Aorta (tissue), 5 donors: ENCODE data around the gene AMPH. TPM values are rescaled to one million over a fixed set of nuclear protein-coding genes. Genes with fewer than 3 reads are reported as not detected.

Source experiments
- ATAC-seq: fragments of 200-7000 bp; cut with Tn5 transposase; one replicate; pipeline ENCODE4 v1.9.1; 2022; ENCODE audit warnings: moderate library complexity; ENCODE audit not compliant: low FRiP score
- DNase-seq, 2 donors: peaks; one replicate each; pipeline ENCODE4 v3.0.0-alpha.2; 2020
- H3K27ac ChIP-seq, 2 donors: one replicate each; pipeline ENCODE4 v1.5.1; 2013; ENCODE audit warnings: low read length in 2 of 2, mild to moderate bottlenecking in 2 of 2, moderate library complexity in 2 of 2, control low read depth in 1 of 2, inconsistent platforms in 1 of 2, low read depth in 1 of 2
- H3K27me3 ChIP-seq, 2 donors: one replicate each; pipeline ENCODE4 v1.6.1; 2013; ENCODE audit warnings: control low read depth in 1 of 2, low read length in 1 of 2, mild to moderate bottlenecking in 1 of 2, moderate library complexity in 1 of 2; ENCODE audit not compliant: insufficient read depth in 2 of 2, control insufficient read depth in 1 of 2
- H3K36me3 ChIP-seq, 2 donors: one replicate each; pipeline ENCODE4 v1.6.1; 2013; ENCODE audit warnings: control low read depth in 1 of 2, low read length in 1 of 2, mild to moderate bottlenecking in 1 of 2; ENCODE audit not compliant: insufficient read depth in 2 of 2, control insufficient read depth in 1 of 2
- H3K4me1 ChIP-seq, 2 donors: one replicate each; pipeline ENCODE4 v1.6.1; 2013; ENCODE audit warnings: low read length in 2 of 2, control low read depth in 1 of 2, mild to moderate bottlenecking in 1 of 2, moderate library complexity in 1 of 2; ENCODE audit not compliant: insufficient read depth in 2 of 2, control insufficient read depth in 1 of 2
- H3K4me3 ChIP-seq, 2 donors: one replicate each; pipeline ENCODE4 v1.5.1; 2013; ENCODE audit warnings: low read length in 2 of 2, control low read depth in 1 of 2, mild to moderate bottlenecking in 1 of 2
- H3K9me3 ChIP-seq: one replicate; pipeline ENCODE4 v1.6.1; 2013; ENCODE audit warnings: mild to moderate bottlenecking, low read length; ENCODE audit not compliant: control insufficient read depth
- WGBS, 2 donors: extraction: QIAGEN DNeasy Blood & Tissue Kit; methylation state at CpG; one replicate each; pipeline ENCODE4 v1.1.7; 2013; 5-methylcytosine and 5-hydroxymethylcytosine counted together
- intact Hi-C, 2 donors: fragments of 100-400 bp; cut with DNase I; formaldehyde crosslinking; loops; one replicate each; pipeline versions ENCODE4 v1.14.2 to v1.15.0; 2022
- polyA plus RNA-seq, 2 donors: library from polyadenylated mRNA; stranded (reverse); fragments of 200-250 nt; gene quantifications; one replicate each; pipeline ENCODE4 v1.2.3, GENCODE V29; 2013
- total RNA-seq, 2 donors: library from RNA; stranded (reverse); fragmentation: NEBNext Ultra II Directional; extraction: Animal tissue kit (Norgen Biotek cat#: 25700); gene quantifications; one replicate each; pipeline ENCODE4 v1.2.1, GENCODE V29; 2021
- donor health status: healthy with polysubstance abuse.
- donor health status: Bipolar disorder and iron deficiency.
- donor health status: DM: no; HTN: no; CAD: no.
- donor health status: DM: no; HTN: no; CAD: no.
- donor health status: DM: yes; HTN: yes; CAD: no.

Gene AMPH
- total and polyA plus RNA-seq, 4 donors, result 1.3 to 8.8 (median 4.4) TPM

DNA sequence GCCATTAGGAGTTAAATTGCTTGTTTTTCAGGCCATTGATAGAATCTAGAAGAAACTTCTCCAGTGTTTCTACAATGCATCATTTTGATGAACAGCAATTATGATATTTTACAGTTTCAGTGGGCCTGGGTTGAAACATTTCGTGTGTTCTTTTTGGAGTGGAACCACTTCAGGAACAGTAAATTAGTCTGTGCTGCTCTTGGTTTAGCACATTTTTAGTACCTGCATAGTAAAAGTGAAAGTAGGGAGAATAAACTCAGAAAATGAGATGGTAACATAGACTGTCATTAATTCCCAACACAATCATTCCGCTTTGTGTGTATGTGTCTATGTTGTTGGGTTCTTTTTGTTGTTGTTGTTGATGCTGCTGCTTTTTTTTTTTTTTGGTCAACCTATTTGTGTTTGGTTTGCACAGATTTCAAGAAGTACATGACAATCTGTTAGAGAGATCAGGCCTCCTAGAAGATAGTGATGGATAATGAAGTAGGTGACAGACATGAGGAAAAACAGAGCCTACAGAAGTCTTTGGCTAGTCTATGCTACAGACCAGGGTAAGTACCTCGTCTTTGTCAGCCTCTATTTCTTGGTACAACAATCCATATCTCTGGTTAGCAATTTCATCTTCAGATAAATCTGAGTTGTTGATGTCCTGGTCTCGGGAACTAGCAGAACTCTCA lies 203.8 kb downstream of the AMPH start:
- 47 to 49% methylated on average over 4 of the region's 4 CpGs for WGBS, 2 donors
- intact Hi-C loops, result no loop called here
- DNase-seq (no peak), ATAC-seq (no peak)
- H3K36me3 ChIP-seq, result peaks cover 0 to 3% of the 10 kb centered on the region in 2 donors
- no peak overlapping the region for H3K27ac ChIP-seq
- H3K4me3 ChIP-seq, result no peak overlapping the region
- peaks cover 0 to 3% of the 10 kb centered on the region in 2 donors for H3K4me1 ChIP-seq
- no peaks in the 10 kb centered on the region for H3K27me3 ChIP-seq
- no peaks in the 10 kb centered on the region for H3K9me3 ChIP-seq

DNA sequence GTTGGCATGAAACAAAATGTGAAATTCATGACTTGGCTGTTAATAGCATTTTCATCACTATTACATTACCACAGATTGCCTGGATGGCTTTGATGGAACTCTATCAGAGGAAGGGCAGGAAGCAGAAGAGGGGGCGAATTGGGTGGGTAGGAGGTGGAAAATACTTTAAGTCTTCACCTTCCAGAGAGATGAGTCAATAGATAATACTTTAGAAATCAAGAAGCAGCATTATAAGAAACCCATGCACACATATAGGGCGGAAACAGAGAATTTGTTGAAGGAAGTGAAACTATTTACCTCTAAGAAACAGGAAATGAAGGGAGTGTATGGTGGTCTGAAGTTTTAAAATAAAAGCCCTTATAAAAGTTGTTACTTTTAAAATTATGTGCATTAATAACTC lies 205.7 kb downstream of the AMPH start:
- 91 to 94% methylated on average over 2 of the region's 2 CpGs for WGBS, 2 donors
- no peak for ATAC-seq

DNA sequence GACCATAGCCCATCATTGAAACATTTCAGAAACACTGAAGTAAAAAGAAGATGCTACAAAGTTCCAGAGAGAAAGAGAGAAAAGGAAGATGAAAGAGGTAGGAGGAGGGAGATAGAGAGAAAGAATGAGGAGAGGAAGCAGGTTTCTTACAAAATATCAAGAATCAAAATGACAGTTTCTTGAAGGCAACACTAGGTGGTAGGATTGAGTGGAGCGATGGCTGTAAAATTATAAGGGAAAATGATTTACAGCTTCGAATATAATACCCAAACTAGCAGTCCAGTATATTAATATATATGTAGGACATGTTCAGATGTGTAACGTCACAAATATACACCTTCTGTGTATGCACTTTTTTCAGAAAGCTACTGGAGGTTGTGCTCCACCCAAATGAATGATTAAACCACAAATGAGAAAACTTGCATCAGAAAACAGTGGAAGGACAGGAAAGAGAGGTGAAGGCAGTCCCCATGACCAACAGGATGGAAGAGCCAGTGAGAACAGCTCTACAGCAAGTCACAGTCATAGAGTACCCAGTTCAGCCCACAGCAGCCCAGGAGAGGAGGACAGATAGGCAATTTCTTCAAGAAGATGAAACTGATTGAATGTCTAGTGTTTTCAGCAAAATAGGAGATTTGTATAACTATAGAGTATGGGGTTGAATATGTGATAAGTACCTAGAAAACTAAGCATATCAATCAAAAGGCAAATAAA lies 206.3 kb downstream of the AMPH start:
- peaks cover 0 to 3% of the 10 kb centered on the region in 2 donors for H3K4me1 ChIP-seq
- 63 to 77% methylated on average over 3 of the region's 3 CpGs for WGBS, 2 donors

More for the DNA sequence above, 205.7 kb downstream of the AMPH start:
- Histone ChIP-seq H3K4me3 (no peak overlapping the region), H3K27me3 (no peaks in the 10 kb centered on the region), H3K36me3 (peaks cover 0 to 3% of the 10 kb centered on the region in 2 donors), H3K4me1 (peaks cover 0 to 3% of the 10 kb centered on the region in 2 donors), H3K27ac (no peak overlapping the region), H3K9me3 (peaks cover 1% of the 10 kb centered on the region)
- DNase-seq, result no peak
- intact Hi-C loops, result no loop called here

DNA sequence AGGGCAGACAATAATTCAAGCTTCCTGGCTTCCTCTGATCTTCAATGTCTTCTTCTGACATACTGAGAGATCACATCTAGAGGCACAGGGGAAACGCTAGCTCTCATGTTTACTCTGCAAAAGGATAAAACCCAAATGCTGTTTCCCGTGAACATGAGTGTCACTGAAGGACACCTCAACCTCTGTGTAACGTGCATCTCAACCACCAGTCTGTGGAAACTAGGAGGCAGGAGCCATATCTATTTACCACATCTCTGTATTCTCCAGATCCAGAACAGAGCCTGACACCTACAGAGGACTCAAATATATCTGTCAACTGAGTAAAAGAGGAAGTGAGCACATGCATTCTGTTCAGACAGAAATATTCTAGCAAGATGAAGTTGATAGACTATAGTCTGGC lies 217.4 kb downstream of the AMPH start:
- WGBS, 2 donors, result 90 to 94% methylated on average over 3 of the region's 3 CpGs
- H3K27me3 ChIP-seq, result no peaks in the 10 kb centered on the region
- ATAC-seq, result no peak

More for the DNA sequence above, 206.3 kb downstream of the AMPH start:
- Histone ChIP-seq H3K27me3 (no peaks in the 10 kb centered on the region), H3K36me3 (peaks cover 0 to 3% of the 10 kb centered on the region in 2 donors), H3K9me3 (peaks cover 1% of the 10 kb centered on the region), H3K27ac (no peak overlapping the region), H3K4me3 (no peak overlapping the region)
- intact Hi-C loops, result no loop called here
- DNase-seq (no peak), ATAC-seq (no peak)

DNA sequence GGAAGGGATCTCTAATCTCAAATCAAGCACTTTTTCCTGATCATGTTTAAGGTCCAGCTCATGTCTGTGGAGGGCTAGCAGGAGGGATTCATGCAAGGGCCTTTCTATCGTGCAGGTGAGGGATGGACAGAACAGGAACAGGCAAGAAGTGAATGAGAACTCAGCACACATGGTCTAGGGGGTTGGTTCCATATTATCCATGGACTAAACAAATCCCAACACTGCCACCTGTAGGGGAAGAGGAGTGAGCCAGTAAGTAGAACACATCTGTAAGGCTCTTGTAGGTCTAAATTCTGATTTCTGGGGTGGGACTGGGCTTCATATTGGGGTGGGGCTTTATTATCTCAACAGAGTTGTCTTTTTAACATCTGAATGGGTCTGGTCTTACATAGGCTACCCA lies 219.8 kb downstream of the AMPH start:
- Histone ChIP-seq H3K27me3 (no peaks in the 10 kb centered on the region), H3K9me3 (no peaks in the 10 kb centered on the region), H3K27ac (no peak overlapping the region), H3K36me3 (no peaks in the 10 kb centered on the region), H3K4me1 (no peaks in the 10 kb centered on the region), H3K4me3 (no peak overlapping the region)
- intact Hi-C loops, result no loop called here
- ATAC-seq (no peak), DNase-seq (no peak)
- 82 to 92% methylated on average over 1 of the region's 1 CpG for WGBS, 2 donors

More for the DNA sequence above, 217.4 kb downstream of the AMPH start:
- intact Hi-C loops, result no loop called here
- H3K9me3 ChIP-seq, result no peaks in the 10 kb centered on the region
- no peak for DNase-seq
- peaks cover 0 to 2% of the 10 kb centered on the region in 2 donors for H3K36me3 ChIP-seq
- no peak overlapping the region for H3K4me3 ChIP-seq
- no peaks in the 10 kb centered on the region for H3K4me1 ChIP-seq
- no peak overlapping the region for H3K27ac ChIP-seq

DNA sequence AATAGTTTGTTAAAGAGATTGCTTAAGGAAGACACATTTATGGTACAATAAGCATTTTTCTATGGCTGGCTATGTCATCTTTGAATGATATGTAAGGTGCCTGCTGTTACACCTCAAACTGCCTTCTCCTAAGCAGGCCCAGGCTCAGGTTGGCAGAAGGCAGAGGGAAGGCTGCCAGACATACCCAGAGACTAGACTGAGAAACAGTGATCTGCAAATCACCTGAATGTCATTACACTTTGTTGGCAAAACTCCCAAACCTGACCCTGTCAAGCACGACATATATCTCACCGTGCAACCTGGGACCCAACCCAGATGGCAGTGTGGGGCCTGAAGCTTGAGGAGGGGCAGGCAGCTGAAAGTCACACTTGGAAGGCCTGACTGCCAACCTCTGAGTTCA lies 221.1 kb downstream of the AMPH start:
- Histone ChIP-seq H3K36me3 (no peaks in the 10 kb centered on the region), H3K4me3 (no peak overlapping the region), H3K27ac (no peak overlapping the region), H3K27me3 (no peaks in the 10 kb centered on the region), H3K4me1 (no peaks in the 10 kb centered on the region), H3K9me3 (no peaks in the 10 kb centered on the region)
- intact Hi-C loops, result no loop called here
- ATAC-seq (no peak), DNase-seq (no peak)
- WGBS, 2 donors, result 75 to 77% methylated on average over 2 of the region's 2 CpGs

DNA sequence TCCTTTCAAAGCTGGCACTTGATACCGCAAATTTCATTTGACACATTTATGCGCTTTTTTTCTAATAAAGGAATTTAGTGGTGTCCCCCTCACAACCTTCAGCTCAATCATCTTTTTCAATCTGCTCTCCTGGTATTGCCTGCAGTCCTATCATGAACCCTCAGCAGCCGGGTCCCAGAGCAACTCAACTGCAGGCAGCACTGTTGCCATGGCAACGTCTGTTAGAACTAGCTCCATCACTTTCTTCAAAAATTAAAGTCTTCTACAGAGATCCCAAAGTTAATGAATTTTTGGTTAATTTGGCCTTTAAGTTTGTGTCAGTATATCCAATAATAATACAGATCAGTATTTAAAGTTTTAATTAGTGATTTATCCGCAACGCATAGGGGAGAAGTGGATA lies 221.6 kb downstream of the AMPH start:
- H3K36me3 ChIP-seq, result no peaks in the 10 kb centered on the region
- no peak overlapping the region for H3K4me3 ChIP-seq
- WGBS, 2 donors, result 95 to 96% methylated on average over 6 of the region's 6 CpGs
- no peak for DNase-seq
- H3K9me3 ChIP-seq, result no peaks in the 10 kb centered on the region
- no peak overlapping the region for H3K27ac ChIP-seq
- no peaks in the 10 kb centered on the region for H3K27me3 ChIP-seq
- no peak for ATAC-seq
- intact Hi-C loops, result loop anchor here in 1 of 2 donors (10.0 kb wide), 1 partner anchor 335 kb away; no protein-coding TSS in a partner anchor
- no peaks in the 10 kb centered on the region for H3K4me1 ChIP-seq

DNA sequence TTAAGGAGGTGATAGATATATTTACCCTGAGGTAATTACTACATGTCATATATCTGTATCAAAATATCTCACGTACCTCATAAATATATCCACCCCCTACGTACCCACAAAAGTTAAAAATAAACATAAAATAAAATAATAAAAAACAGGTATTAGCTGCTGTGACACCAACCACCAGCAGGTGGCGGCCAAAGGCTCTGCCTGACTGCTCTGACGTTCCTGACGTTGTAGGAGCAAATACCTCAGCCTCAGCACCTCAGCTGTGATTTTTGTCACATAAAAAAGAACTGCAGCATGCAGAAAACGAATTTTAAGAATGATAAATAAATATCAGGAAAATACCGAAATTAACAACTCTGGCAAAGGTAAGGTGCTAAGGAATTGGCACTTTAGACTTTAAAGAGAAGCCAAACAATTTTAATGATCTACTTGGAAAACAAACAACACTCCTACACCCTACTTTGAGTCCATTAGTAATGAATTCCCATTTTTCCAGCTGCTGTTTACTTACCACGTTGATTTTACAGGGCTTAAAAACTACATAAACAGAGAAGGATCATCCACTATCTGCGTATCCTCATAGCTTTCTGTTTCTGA lies 232.3 kb downstream of the AMPH start:
- peak; percentile 78 for ATAC-seq
- intact Hi-C loops, result loop anchor here in 1 of 2 donors (5.0 kb wide), 1 partner anchor 263 kb away; no protein-coding TSS in a partner anchor
- 9 to 10% methylated on average over 9 of the region's 9 CpGs for WGBS, 2 donors
- H3K36me3 ChIP-seq, result no peaks in the 10 kb centered on the region
- no peak overlapping the region for H3K27ac ChIP-seq
- H3K27me3 ChIP-seq, result no peaks in the 10 kb centered on the region
- H3K4me3 ChIP-seq, result no peak overlapping the region
- H3K4me1 ChIP-seq, result no peaks in the 10 kb centered on the region
- peak; percentile 52 to 81 for DNase-seq
- no peaks in the 10 kb centered on the region for H3K9me3 ChIP-seq
